Measurements from ENCODE around the gene CTNNBL1. TPM values are rescaled to one million over a fixed set of nuclear protein-coding genes. Genes with fewer than 3 reads are reported as not detected.

CTNNBL1 gene
- total RNA-seq, 2 donors from 2014 or later: 8.6 to 17.4 TPM

DNA sequence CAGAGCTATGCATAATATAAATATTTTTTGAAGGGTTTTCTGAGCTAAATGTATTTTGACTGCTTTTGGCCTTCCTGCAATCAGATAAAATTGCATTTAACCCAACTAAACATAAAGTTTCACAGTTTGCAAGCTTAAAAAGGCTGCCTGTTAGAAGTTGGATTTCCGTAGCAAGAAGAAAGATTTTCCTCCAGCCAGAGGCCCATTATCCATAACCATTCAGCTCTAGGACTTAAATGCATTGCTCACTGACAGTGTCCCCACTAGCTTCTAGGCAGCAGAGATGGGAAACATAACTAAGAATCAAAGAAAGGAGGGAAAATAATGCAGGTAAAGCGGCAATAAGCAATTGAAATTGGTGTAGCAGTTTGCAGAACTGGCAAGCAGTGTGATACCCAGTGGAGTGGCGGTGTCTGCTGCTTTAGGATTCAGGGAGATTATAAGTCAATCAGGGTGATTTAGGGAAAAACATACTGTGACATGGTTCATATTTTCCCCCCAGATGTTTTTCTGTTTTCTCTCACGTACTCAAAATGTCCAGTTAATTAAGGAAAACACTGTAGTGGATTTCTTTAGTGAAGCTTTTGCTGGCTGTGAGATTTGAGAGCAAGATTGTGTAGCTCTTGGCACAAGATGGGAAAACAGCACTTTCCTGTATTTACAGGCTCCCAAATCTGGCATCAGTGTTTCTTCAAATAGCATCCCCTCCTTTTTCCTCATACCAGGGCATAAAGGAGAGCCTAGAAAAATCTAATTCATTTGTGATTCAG lies 69.1 kb downstream of the CTNNBL1 start:
- WGBS, 2 donors: 92 to 96% methylated on average over 4 of the region's 4 CpGs

DNA sequence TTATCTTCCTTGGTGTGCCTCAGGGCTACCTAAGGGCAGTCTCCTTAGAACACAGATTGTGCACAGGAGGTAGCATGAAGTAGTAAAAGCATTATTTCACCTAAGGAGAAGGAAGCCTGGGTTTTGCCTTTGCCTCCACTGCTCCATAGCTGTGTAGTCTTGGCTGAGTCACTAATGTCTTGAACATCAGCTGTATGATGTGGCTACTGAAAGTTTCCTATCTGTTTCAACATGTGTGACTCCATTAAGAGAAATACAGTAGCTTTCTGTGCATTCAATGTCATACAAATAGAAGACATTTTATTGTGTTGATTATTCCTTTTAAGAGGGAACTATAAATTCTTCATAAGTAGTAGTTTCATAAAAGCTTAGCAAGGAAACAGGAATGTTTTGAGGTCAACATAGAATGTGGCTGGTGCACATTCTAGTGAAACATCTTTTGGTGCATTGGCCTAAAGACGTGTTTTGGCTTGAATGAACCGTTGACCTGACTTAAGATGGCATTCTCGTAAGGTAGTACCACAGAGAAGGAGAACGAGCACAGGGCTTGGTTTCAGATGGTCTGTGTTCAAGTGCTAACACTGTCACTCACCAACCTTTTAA lies 70.6 kb downstream of the CTNNBL1 start:
- TF ChIP-seq POLR2A (IDR thresholded peaks at IDR 0.05): no peak
- TF ChIP-seq, protein P1, sequence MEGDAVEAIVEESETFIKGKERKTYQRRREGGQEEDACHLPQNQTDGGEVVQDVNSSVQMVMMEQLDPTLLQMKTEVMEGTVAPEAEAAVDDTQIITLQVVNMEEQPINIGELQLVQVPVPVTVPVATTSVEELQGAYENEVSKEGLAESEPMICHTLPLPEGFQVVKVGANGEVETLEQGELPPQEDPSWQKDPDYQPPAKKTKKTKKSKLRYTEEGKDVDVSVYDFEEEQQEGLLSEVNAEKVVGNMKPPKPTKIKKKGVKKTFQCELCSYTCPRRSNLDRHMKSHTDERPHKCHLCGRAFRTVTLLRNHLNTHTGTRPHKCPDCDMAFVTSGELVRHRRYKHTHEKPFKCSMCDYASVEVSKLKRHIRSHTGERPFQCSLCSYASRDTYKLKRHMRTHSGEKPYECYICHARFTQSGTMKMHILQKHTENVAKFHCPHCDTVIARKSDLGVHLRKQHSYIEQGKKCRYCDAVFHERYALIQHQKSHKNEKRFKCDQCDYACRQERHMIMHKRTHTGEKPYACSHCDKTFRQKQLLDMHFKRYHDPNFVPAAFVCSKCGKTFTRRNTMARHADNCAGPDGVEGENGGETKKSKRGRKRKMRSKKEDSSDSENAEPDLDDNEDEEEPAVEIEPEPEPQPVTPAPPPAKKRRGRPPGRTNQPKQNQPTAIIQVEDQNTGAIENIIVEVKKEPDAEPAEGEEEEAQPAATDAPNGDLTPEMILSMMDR (IDR thresholded peaks at IDR 0.05): no peak
- WGBS, 2 donors: 93 to 97% methylated on average over 4 of the region's 4 CpGs
- intact Hi-C loops (cut with DNase I): no loop called here

More for the DNA sequence above, 69.1 kb downstream of the CTNNBL1 start:
- no peaks in the 10 kb centered on the region for H3K9me3 ChIP-seq
- no peak for DNase-seq
- no peak for ATAC-seq
- H3K36me3 ChIP-seq (replicated peaks in 1 of 2; ENCODE audit: insufficient read depth in 1 of 2, low read depth in 2 of 2): no peaks in the 10 kb centered on the region
- TF ChIP-seq, protein P1 (IDR thresholded peaks at IDR 0.05): no peak
- TF ChIP-seq POLR2A (IDR thresholded peaks at IDR 0.05): no peak
- intact Hi-C loops (cut with DNase I): no loop called here
- no peak overlapping the region for H3K27ac ChIP-seq
- no peak overlapping the region for H3K4me3 ChIP-seq
- no peaks in the 10 kb centered on the region for H3K27me3 ChIP-seq
- H3K4me1 ChIP-seq: no peaks in the 10 kb centered on the region

DNA sequence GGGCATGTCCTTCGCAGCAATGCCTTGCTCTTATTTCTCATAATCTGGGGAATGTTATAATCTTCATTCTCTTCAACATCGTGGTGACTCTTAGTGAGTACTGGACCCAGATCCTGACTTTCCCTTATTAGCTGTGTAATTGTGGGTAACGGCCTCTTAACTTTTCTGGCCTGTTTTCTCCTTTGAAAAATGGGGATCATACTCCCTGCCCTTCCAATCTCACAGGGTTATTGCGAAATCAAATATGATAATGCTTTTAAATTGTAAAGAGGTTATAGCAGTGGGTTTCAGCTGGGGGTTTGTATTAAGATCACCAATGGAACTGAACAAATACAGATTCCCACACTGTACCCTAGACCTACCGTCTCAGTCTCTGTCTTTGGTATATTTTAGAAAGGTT lies 77.1 kb downstream of the CTNNBL1 start:
- Histone ChIP-seq H3K4me3 (no peak overlapping the region), H3K27me3 (no peaks in the 10 kb centered on the region), H3K9me3 (no peaks in the 10 kb centered on the region), H3K27ac (no peak overlapping the region), H3K4me1 (no peaks in the 10 kb centered on the region), H3K36me3 (replicated peaks in 1 of 2; ENCODE audit: insufficient read depth in 1 of 2, low read depth in 2 of 2) (peaks cover 0 to 3% of the 10 kb centered on the region in 2 donors)
- no peak for TF ChIP-seq POLR2A (IDR thresholded peaks at IDR 0.05)
- TF ChIP-seq, protein P1 (IDR thresholded peaks at IDR 0.05): no peak
- 92 to 95% methylated on average over 5 of the region's 5 CpGs for WGBS, 2 donors
- intact Hi-C loops (cut with DNase I): no loop called here
- ATAC-seq (no peak), DNase-seq (no peak)

More for the DNA sequence above, 70.6 kb downstream of the CTNNBL1 start:
- ATAC-seq: no peak
- no peaks in the 10 kb centered on the region for H3K4me1 ChIP-seq
- H3K4me3 ChIP-seq: no peak overlapping the region
- DNase-seq: no peak
- H3K27ac ChIP-seq: no peak overlapping the region
- H3K27me3 ChIP-seq: no peaks in the 10 kb centered on the region
- H3K9me3 ChIP-seq: no peaks in the 10 kb centered on the region
- no peaks in the 10 kb centered on the region for H3K36me3 ChIP-seq (replicated peaks in 1 of 2; ENCODE audit: insufficient read depth in 1 of 2, low read depth in 2 of 2)

DNA sequence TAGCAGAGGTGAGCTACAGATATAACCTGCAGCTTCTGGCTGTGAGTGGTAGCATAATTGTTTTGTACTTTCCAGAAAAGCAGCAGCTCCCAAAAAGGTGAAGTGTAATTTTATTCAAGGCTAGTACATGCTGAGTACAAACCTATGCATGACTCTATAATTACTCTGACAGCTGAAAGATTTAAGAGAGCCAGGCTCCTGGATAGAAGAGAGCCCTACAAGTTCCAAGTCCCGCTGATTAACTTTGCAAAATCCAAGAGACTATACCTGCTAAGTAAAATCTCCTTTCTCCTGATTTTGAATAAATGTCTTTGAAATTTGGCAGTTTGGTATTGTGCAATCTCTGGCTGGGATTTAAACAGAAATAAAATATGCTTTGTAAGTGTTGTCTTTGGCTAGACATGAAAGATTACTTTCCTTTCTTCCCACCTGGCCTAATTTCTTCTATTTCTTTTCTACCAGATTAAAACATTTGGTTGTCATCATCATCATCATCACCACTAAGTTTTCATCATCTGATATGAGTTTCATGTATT lies 79.5 kb downstream of the CTNNBL1 start:
- no peak overlapping the region for H3K4me3 ChIP-seq
- intact Hi-C loops (cut with DNase I): no loop called here
- no peak overlapping the region for H3K27ac ChIP-seq

More for the DNA sequence above, 79.5 kb downstream of the CTNNBL1 start:
- Histone ChIP-seq H3K36me3 (replicated peaks in 1 of 2; ENCODE audit: insufficient read depth in 1 of 2, low read depth in 2 of 2) (peaks cover 0 to 3% of the 10 kb centered on the region in 2 donors), H3K4me1 (no peaks in the 10 kb centered on the region), H3K27me3 (no peaks in the 10 kb centered on the region), H3K9me3 (no peaks in the 10 kb centered on the region)
- DNase-seq: no peak
- ATAC-seq: no peak
- TF ChIP-seq, protein P1 (IDR thresholded peaks at IDR 0.05): no peak
- no peak for TF ChIP-seq POLR2A (IDR thresholded peaks at IDR 0.05)
- 91 to 97% methylated on average over 1 of the region's 1 CpG for WGBS, 2 donors
